ENCODE data around the gene ABI3BP. TPM values are rescaled to one million over a fixed set of nuclear protein-coding genes. Genes with fewer than 3 reads are reported as not detected.

ABI3BP gene
- total RNA-seq, 4 donors from 2014 or later: 18.2 to 77.0 (median 29.4) TPM

- Histone ChIP-seq H3K4me1 (no peaks in the 10 kb centered on the region), H3K36me3 (no peaks in the 10 kb centered on the region), H3K4me3 (no peak overlapping the region), H3K9me3 (no peaks in the 10 kb centered on the region), H3K27me3 (no peaks in the 10 kb centered on the region), H3K27ac (no peak overlapping the region)
- TF ChIP-seq CTCF (IDR thresholded peaks at IDR 0.05): no peak
- TF ChIP-seq POLR2A (IDR thresholded peaks at IDR 0.05): no peak
- no peak for DNase-seq
These were observed 24.0 kb downstream of the ABI3BP start for GRCh38 chr3:100968932-100969906.

GRCh38 chr3:100966807-100967206 lies 26.4 kb downstream of the ABI3BP start:
- H3K4me1 ChIP-seq: no peaks in the 10 kb centered on the region
- H3K4me3 ChIP-seq: no peak overlapping the region
- H3K9me3 ChIP-seq: no peaks in the 10 kb centered on the region
- H3K36me3 ChIP-seq: no peaks in the 10 kb centered on the region
- TF ChIP-seq POLR2A (IDR thresholded peaks at IDR 0.05) (no peak), CTCF (IDR thresholded peaks at IDR 0.05) (no peak)
- no peak overlapping the region for H3K27ac ChIP-seq
- no peak for DNase-seq
- H3K27me3 ChIP-seq: no peaks in the 10 kb centered on the region

- Histone ChIP-seq H3K36me3 (no peaks in the 10 kb centered on the region), H3K4me3 (no peak overlapping the region), H3K27ac (no peak overlapping the region), H3K27me3 (no peaks in the 10 kb centered on the region), H3K9me3 (no peaks in the 10 kb centered on the region), H3K4me1 (no peaks in the 10 kb centered on the region)
- no peak for TF ChIP-seq CTCF (IDR thresholded peaks at IDR 0.05)
- TF ChIP-seq POLR2A (IDR thresholded peaks at IDR 0.05): no peak
- no peak for DNase-seq
These were observed 27.2 kb downstream of the ABI3BP start for GRCh38 chr3:100966049-100966491.

- H3K4me1 ChIP-seq: no peaks in the 10 kb centered on the region
- H3K4me3 ChIP-seq: no peak overlapping the region
- no peaks in the 10 kb centered on the region for H3K9me3 ChIP-seq
- H3K27me3 ChIP-seq: no peaks in the 10 kb centered on the region
- H3K27ac ChIP-seq: no peak overlapping the region
- H3K36me3 ChIP-seq: no peaks in the 10 kb centered on the region
- DNase-seq: no peak
- TF ChIP-seq CTCF (IDR thresholded peaks at IDR 0.05): no peak
- TF ChIP-seq POLR2A (IDR thresholded peaks at IDR 0.05): no peak
These were observed 30.2 kb downstream of the ABI3BP start for GRCh38 chr3:100963041-100963440.

- TF ChIP-seq POLR2A (IDR thresholded peaks at IDR 0.05) (no peak), CTCF (IDR thresholded peaks at IDR 0.05) (no peak)
- no peak for DNase-seq
- H3K27ac ChIP-seq: no peak overlapping the region
- no peaks in the 10 kb centered on the region for H3K9me3 ChIP-seq
- H3K27me3 ChIP-seq: no peaks in the 10 kb centered on the region
- H3K4me1 ChIP-seq: no peaks in the 10 kb centered on the region
- H3K36me3 ChIP-seq: no peaks in the 10 kb centered on the region
- no peak overlapping the region for H3K4me3 ChIP-seq
These were observed 35.8 kb downstream of the ABI3BP start for GRCh38 chr3:100957261-100957986.

Data from Peyer's patch (tissue), 4 donors.